Smooth muscle cell of the brain vasculature (primary cell): ENCODE data around the gene SH3PXD2A.

Source experiments
- DNase-seq: peaks from one replicate; pipeline ENCODE4 v3.0.0-alpha.2; 2012; ENCODE audit warnings: low read depth, low spot score

SH3PXD2A gene

GRCh38 chr10:103605359-103606096 lies 249.8 kb downstream of the SH3PXD2A start:
- peak; percentile 36 for DNase-seq

DNA sequence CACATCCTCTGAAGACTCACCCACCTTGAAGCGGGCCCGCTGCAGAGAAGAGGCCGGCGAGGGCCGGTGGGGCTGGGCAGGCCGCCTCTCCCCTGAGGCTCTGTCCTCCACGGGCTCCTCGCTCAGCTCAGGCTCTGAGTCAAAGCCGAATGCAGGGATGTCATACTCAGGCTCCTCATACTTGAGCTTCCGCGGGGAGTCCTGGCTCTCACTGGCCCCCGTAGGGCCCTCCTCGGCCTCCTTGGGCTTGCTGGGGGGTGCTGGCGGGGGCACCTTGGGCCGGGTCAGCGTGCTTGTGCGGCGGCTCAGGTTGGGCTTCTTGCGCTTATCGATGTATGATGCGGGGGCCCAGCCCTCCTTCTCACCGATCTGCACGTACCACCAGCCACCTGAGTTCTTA lies 252.0 kb downstream of the SH3PXD2A start:
- no peak for DNase-seq

GRCh38 chr10:103602852-103603155 lies 252.6 kb downstream of the SH3PXD2A start:
- DNase-seq: no peak

GRCh38 chr10:103602028-103602851 lies 253.1 kb downstream of the SH3PXD2A start:
- no peak for DNase-seq

DNA sequence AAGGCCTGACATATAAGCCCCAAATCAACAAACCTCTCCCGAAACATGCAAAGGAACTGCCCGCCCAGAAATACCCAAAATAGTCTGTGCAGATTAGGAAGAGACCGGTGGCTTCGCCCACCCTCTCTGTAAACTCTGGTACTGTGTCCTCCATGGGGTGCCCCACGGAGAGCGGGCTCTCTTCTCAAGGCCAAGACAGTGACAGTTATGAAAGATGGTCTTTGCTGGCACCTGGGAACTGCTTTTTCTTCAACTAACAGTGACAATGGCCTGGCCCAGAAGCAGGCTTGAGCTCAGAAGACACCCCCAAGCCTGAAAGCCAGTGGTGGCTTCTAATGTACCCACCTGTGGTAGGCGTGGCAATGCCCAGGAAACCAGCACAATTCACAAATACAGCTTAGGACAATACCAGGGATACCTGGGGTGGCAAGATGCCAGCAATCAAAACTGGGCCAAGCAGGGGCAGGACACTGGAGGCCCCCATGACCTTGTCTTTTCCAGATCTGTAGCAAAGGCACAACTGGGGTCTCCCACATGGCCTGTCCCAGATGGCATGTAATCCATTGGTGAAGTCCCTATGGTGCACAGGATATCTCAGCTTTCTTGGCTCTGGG lies 254.3 kb downstream of the SH3PXD2A start:
- DNase-seq: no peak

DNA sequence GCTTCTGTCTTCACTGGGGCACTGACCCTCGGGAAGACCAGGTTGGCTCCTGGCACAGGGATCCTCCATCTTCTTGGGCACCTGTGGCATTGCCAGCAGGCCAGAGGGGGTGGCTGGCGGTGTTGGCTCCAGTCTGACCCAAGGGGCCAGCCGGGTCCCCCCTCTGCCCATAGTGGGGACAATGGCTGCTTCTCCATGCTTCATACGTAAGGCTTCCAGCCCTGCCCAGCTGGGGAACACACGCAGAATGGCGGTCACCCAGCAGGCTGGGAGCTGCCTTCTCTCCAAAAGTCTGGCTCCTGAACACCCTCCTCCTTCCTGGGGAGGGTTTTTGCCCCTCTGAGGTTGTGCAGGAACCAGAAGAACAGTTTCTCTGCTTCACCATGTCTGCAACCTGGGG lies 255.1 kb downstream of the SH3PXD2A start:
- no peak for DNase-seq

- DNase-seq: no peak
Observed at GRCh38 chr10:103599907-103600306, 255.5 kb downstream of the SH3PXD2A start.

DNA sequence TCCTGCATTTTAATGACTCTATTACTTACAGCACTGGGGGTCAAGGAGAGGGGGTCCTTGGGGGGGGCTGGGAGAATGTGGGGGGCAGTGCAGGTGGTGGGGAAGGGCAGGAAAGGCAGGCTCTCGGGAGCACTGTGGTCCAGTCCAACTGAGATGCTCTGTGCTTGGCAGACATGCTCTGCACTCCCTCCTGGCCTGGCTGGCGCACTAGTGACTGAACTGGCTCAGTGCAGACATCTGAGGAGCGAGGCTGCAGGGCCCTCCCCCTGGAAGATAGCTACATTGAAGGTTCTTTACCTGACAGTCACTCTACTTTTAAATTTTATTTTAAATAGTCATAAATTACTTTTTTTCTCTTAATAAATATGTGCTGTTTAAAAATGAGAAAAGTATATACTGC lies 256.2 kb downstream of the SH3PXD2A start:
- DNase-seq: no peak

- peak; percentile 39 for DNase-seq
Observed at GRCh38 chr10:103598654-103599115, 256.7 kb downstream of the SH3PXD2A start.

- no peak for DNase-seq
Observed at GRCh38 chr10:103597003-103597402, 258.4 kb downstream of the SH3PXD2A start.

GRCh38 chr10:103595933-103596726 lies 259.2 kb downstream of the SH3PXD2A start:
- no peak for DNase-seq

DNA sequence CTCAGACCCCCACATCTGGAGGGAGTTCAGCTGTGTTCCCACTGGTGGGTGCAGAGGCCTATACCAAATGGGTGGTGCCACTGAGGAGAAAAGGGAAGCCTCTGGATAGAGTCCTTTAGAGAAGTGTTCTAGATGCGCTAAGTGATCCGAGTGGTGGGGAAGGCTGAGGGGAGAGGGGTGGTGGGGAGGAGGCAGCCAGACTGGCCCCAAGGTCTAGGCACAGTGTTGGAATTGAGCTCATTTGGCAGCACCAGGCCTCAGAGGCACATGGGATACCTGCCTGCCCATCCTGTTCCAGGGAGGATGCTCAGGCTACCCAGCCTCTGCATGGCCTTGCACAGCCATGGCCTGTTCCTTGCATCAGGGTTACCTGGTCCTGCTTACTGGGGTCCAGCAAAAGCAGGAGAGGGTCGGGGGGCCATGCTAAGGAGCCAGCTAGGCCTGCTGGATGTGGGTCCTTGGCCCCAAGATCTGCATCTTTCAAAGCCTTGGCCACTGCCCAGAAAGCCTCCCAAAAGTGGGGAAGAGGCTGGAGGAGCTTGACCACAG lies 262.3 kb downstream of the SH3PXD2A start:
- DNase-seq: no peak

- DNase-seq: no peak
Observed at GRCh38 chr10:103592186-103593021, 263.0 kb downstream of the SH3PXD2A start.

- no peak for DNase-seq
Observed at GRCh38 chr10:103590744-103591291, 264.6 kb downstream of the SH3PXD2A start.

DNA sequence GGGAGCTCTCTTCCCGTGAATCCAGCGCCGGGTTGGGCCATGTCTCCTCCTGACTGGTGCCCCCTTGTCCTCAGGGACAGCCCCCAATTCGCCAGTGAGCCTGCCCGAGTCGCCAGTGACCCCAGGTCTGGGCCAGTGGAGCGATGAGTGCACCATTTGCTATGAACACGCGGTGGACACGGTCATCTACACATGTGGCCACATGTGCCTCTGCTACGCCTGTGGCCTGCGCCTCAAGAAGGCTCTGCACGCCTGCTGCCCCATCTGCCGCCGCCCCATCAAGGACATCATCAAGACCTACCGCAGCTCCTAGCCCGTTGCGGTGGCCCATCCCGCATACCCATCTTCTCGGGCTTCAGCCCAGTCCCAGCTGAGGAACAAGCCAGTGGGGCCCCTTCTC lies 265.3 kb downstream of the SH3PXD2A start:
- no peak for DNase-seq

- no peak for DNase-seq
Observed at GRCh38 chr10:103589074-103589630, 266.2 kb downstream of the SH3PXD2A start.

DNA sequence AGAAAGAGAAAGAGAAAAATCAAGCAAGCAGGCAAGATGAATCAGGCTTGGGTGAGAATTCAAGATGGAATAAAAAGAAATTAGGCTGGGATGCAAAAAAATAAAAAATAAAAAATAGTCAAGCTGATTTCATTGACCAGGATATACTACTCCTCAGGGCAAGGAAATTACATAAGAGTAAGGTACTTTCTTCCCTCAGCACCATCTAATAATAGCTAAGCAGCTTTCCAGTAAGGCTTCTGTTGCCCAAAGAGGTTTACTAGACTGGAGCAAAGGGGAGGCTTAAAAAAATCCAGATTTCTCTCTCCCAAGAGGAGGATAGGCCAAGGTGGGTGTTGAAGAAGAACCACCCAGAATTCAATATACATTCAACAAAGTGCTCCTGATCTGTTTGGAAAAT lies 268.3 kb downstream of the SH3PXD2A start:
- DNase-seq: no peak

DNA sequence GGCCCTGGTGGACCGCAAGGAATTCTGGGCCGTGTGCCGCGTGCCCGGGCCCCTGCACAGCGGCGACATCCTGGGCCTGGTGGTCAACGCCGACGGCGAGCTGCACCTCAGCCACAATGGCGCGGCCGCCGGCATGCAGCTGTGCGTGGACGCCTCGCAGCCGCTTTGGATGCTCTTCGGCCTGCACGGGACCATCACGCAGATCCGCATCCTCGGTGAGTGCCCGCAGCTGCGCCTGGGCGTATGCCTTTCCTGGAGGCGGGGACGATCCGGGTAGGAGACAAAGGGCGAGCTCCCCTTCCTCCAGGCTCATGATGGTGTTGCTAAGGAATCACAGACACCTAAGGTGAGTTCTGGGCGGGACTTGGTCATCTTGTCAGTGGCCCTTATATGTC lies 270.4 kb downstream of the SH3PXD2A start:
- no peak for DNase-seq

- DNase-seq: no peak
Observed at GRCh38 chr10:103584216-103585010, 271.0 kb downstream of the SH3PXD2A start.
